ENCODE data around the gene CD46.

CD46 gene

GRCh38 chr1:207803678-207804077, 51.8 kb downstream of the CD46 start:
- H3K4me3 ChIP-seq (replicated peaks; ENCODE audit: low read depth, low read length) = no peak overlapping the region
- TF ChIP-seq, protein P1, sequence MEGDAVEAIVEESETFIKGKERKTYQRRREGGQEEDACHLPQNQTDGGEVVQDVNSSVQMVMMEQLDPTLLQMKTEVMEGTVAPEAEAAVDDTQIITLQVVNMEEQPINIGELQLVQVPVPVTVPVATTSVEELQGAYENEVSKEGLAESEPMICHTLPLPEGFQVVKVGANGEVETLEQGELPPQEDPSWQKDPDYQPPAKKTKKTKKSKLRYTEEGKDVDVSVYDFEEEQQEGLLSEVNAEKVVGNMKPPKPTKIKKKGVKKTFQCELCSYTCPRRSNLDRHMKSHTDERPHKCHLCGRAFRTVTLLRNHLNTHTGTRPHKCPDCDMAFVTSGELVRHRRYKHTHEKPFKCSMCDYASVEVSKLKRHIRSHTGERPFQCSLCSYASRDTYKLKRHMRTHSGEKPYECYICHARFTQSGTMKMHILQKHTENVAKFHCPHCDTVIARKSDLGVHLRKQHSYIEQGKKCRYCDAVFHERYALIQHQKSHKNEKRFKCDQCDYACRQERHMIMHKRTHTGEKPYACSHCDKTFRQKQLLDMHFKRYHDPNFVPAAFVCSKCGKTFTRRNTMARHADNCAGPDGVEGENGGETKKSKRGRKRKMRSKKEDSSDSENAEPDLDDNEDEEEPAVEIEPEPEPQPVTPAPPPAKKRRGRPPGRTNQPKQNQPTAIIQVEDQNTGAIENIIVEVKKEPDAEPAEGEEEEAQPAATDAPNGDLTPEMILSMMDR (IDR thresholded peaks at IDR 0.05; ENCODE audit: low read length, missing control alignments) = no peak
- no peak for DNase-seq (ENCODE audit: low read depth)

DNA sequence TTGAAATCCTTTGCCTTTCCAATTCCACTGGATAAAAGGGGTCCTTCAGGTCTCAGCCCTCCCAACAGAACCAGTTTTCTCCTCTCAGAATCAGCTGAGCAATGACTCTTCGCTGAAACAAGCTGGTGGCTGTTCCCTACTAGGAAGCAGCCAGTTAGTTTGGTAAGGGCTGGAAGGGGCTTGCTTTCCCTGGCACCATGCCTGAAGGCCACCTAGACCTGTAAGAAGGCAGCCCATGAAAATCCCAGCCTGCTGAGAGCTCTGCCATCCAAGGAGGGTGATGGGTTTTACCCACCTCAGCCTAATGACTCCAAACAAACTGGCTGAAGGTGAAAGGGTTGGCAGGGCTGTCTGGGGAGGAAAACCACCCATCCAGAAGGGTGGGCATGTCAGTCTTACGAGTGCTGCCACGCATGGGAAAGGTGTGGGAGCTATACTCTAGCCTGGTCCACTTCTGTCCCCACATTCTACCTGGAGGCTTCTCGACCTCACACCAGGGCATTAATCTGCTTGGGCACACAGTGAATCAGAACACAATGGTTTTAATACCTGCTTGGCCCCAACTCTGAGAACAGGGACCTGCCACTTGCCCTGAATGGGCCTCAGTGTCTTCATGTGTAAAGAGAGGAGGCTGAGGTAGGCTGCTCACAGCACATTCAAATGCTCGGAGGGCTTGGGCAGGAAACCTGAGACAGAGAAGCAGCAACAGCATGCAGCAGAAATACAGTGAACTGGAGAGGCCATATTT, 53.0 kb downstream of the CD46 start:
- no peak overlapping the region for H3K4me3 ChIP-seq (replicated peaks; ENCODE audit: low read depth, low read length)
- TF ChIP-seq, protein P1 (IDR thresholded peaks at IDR 0.05; ENCODE audit: low read length, missing control alignments) = no peak
- no peak for DNase-seq (ENCODE audit: low read depth)

GRCh38 chr1:207805841-207806421, 54.1 kb downstream of the CD46 start:
- H3K4me3 ChIP-seq (replicated peaks; ENCODE audit: low read depth, low read length) = no peak overlapping the region
- peak; percentile 98 for DNase-seq (ENCODE audit: low read depth)

GRCh38 chr1:207806531-207807325, 54.9 kb downstream of the CD46 start:
- TF ChIP-seq, protein P1 (IDR thresholded peaks at IDR 0.05; ENCODE audit: low read length, missing control alignments) = no peak
- H3K4me3 ChIP-seq (replicated peaks; ENCODE audit: low read depth, low read length) = no peak overlapping the region
- DNase-seq (ENCODE audit: low read depth) = no peak

More at GRCh38 chr1:207805841-207806421, 54.1 kb downstream of the CD46 start:
- TF ChIP-seq, protein P1 (IDR thresholded peaks at IDR 0.05; ENCODE audit: low read length, missing control alignments) = no peak

GRCh38 chr1:207807326-207807689, 55.5 kb downstream of the CD46 start:
- no peak for DNase-seq (ENCODE audit: low read depth)
- TF ChIP-seq, protein P1 (IDR thresholded peaks at IDR 0.05; ENCODE audit: low read length, missing control alignments) = no peak
- H3K4me3 ChIP-seq (replicated peaks; ENCODE audit: low read depth, low read length) = no peak overlapping the region

- no peak overlapping the region for H3K4me3 ChIP-seq (replicated peaks; ENCODE audit: low read depth, low read length)
- DNase-seq (ENCODE audit: low read depth) = no peak
- TF ChIP-seq, protein P1 (IDR thresholded peaks at IDR 0.05; ENCODE audit: low read length, missing control alignments) = no peak
These were observed 56.0 kb downstream of the CD46 start for GRCh38 chr1:207807690-207808321.

All from fibroblast of pulmonary artery (primary cell).